ENCODE results near the gene RAD51B.
"Not testable (repeated sequence)": the region's sequence is repeated elsewhere in the genome, so short reads cannot be mapped to it uniquely, and the experiment has no call there.

The RAD51B gene

GRCh38 chr14:68660495-68660894 lies 840.9 kb downstream of the RAD51B start:
- no peak overlapping the region for H3K4me3 ChIP-seq (ENCODE audit: low read depth, low read length)

GRCh38 chr14:68661226-68662225 lies 841.9 kb downstream of the RAD51B start:
- no peak for DNase-seq (ENCODE audit: low read depth)
- TF ChIP-seq CTCF (IDR thresholded peaks at IDR 0.05; ENCODE audit: insufficient read depth, low read depth, low read length, missing control alignments) = no peak

More at GRCh38 chr14:68660495-68660894, 840.9 kb downstream of the RAD51B start:
- TF ChIP-seq CTCF (IDR thresholded peaks at IDR 0.05; ENCODE audit: insufficient read depth, low read depth, low read length, missing control alignments) = no peak
- no peak for DNase-seq (ENCODE audit: low read depth)

GRCh38 chr14:68662392-68662791 lies 842.8 kb downstream of the RAD51B start:
- no peak for DNase-seq (ENCODE audit: low read depth)
- TF ChIP-seq CTCF (IDR thresholded peaks at IDR 0.05; ENCODE audit: insufficient read depth, low read depth, low read length, missing control alignments) = no peak
- H3K4me3 ChIP-seq (ENCODE audit: low read depth, low read length) = no peak overlapping the region

More at GRCh38 chr14:68661226-68662225, 841.9 kb downstream of the RAD51B start:
- no peak overlapping the region for H3K4me3 ChIP-seq (ENCODE audit: low read depth, low read length)

GRCh38 chr14:68662826-68663225 lies 843.2 kb downstream of the RAD51B start:
- not testable (repeated sequence) for H3K4me3 ChIP-seq (ENCODE audit: low read depth, low read length); DNase-seq (ENCODE audit: low read depth)

GRCh38 chr14:68663385-68664076 lies 844.0 kb downstream of the RAD51B start:
- TF ChIP-seq CTCF (IDR thresholded peaks at IDR 0.05; ENCODE audit: insufficient read depth, low read depth, low read length, missing control alignments) = no peak
- DNase-seq (ENCODE audit: low read depth) = peak; percentile 84
- H3K4me3 ChIP-seq (ENCODE audit: low read depth, low read length) = peak overlapping the region; percentile 20

- no peak for TF ChIP-seq CTCF (IDR thresholded peaks at IDR 0.05; ENCODE audit: insufficient read depth, low read depth, low read length, missing control alignments)
Observed at GRCh38 chr14:68664225-68664681, 844.7 kb downstream of the RAD51B start.

GRCh38 chr14:68665131-68665530 lies 845.6 kb downstream of the RAD51B start:
- H3K4me3 ChIP-seq (ENCODE audit: low read depth, low read length) = no peak overlapping the region
- no peak for TF ChIP-seq CTCF (IDR thresholded peaks at IDR 0.05; ENCODE audit: insufficient read depth, low read depth, low read length, missing control alignments)
- DNase-seq (ENCODE audit: low read depth) = no peak

More at GRCh38 chr14:68664225-68664681, 844.7 kb downstream of the RAD51B start:
- H3K4me3 ChIP-seq (ENCODE audit: low read depth, low read length) = no peak overlapping the region
- DNase-seq (ENCODE audit: low read depth) = peak; percentile 56

Measured in GM12865 (cell line).